HG02870 (cell line): ENCODE data around the gene ERI3.
"Not testable (repeated sequence)": the region's sequence is repeated elsewhere in the genome, so short reads cannot be mapped to it uniquely, and the experiment has no call there.

Experiments used
- ATAC-seq: cut with Tn5 transposase; IDR thresholded peaks from one replicate; pipeline ENCODE4 v1.9.1; 2021; ENCODE audit warnings: mild to moderate bottlenecking, moderate library complexity; ENCODE audit not compliant: unreplicated experiment

Gene ERI3

GRCh38 chr1:44217809-44218410 lies 137.1 kb downstream of the ERI3 start:
- ATAC-seq: no peak

- ATAC-seq: peak; percentile 62
Observed at GRCh38 chr1:44213222-44214112, 141.6 kb downstream of the ERI3 start, which contains the start of gene DMAP1. Gene DMAP1, plus strand, starts transcription at chr1:44213471. Its CDS starts 283 bp downstream, at chr1:44213754.

- no peak for ATAC-seq
Observed at GRCh38 chr1:44212355-44213221, 142.5 kb downstream of the ERI3 start.

GRCh38 chr1:44210595-44210994 lies 144.5 kb downstream of the ERI3 start:
- ATAC-seq: no peak

- no peak for ATAC-seq
Observed at GRCh38 chr1:44208226-44208625, 146.8 kb downstream of the ERI3 start.

- ATAC-seq: not testable (repeated sequence)
Observed at GRCh38 chr1:44206545-44206944, 148.5 kb downstream of the ERI3 start.

GRCh38 chr1:44200336-44200735 lies 154.7 kb downstream of the ERI3 start:
- no peak for ATAC-seq

- no peak for ATAC-seq
Observed at GRCh38 chr1:44174630-44175029, 180.4 kb downstream of the ERI3 start.
